Measurements from ENCODE around the gene KRTAP19-8.

DNA sequence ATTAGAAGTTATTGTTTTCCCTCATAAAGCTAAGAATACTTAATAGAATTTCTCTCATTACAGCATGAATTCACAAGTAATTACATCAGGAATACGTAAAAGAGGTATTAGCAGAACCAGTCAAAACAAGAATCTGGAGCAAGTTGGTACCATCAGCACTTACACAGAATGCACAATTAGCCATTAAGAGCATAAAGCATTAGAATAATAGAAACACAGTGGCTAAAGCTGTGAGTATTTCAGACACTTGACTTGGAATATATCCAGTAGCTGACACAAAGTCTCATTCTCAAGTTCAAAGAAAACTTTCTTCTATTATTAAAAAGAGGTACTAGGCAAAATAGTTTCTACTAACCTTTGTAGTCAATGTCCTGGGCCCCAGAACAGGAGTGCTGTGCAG lies 49.6 kb downstream of the KRTAP19-8 start:
- TF ChIP-seq, protein P1, sequence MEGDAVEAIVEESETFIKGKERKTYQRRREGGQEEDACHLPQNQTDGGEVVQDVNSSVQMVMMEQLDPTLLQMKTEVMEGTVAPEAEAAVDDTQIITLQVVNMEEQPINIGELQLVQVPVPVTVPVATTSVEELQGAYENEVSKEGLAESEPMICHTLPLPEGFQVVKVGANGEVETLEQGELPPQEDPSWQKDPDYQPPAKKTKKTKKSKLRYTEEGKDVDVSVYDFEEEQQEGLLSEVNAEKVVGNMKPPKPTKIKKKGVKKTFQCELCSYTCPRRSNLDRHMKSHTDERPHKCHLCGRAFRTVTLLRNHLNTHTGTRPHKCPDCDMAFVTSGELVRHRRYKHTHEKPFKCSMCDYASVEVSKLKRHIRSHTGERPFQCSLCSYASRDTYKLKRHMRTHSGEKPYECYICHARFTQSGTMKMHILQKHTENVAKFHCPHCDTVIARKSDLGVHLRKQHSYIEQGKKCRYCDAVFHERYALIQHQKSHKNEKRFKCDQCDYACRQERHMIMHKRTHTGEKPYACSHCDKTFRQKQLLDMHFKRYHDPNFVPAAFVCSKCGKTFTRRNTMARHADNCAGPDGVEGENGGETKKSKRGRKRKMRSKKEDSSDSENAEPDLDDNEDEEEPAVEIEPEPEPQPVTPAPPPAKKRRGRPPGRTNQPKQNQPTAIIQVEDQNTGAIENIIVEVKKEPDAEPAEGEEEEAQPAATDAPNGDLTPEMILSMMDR (IDR thresholded peaks at IDR 0.05) = no peak
- TF ChIP-seq POLR2A (IDR thresholded peaks at IDR 0.05) (no peak), POLR2AphosphoS5 (IDR thresholded peaks at IDR 0.05; ENCODE audit: insufficient read depth in 1 of 2, low read depth in 1 of 2) (no peak)
